HEK293 (cell line): ENCODE measurements around the gene TNNI3K.

ENCODE experiments used
- CTCF ChIA-PET: fragments of 350-600 bp; formaldehyde crosslinking; extraction: SDS; loops from one replicate; lab custom pipeline; 2021; ENCODE audit warnings: antibody characterized with exemption; lab: Yijun Ruan, JAX
- POLR2A ChIA-PET: fragments of 300-600 bp; formaldehyde crosslinking; extraction: SDS; loops from one replicate; lab custom pipeline; 2020; ENCODE audit warnings: antibody characterized with exemption, inconsistent platforms; lab: Yijun Ruan, JAX
- H3K27ac ChIP-seq: fragments of 200-500 bp; sonication (Bioruptor generic); 2 replicates; pipeline ENCODE4 v1.5.1; 2014; ENCODE audit warnings: low read depth, low read length, control low read depth, inconsistent platforms; ENCODE audit errors: extremely low read depth
- H3K36me3 ChIP-seq, 2 experiments: fragments of 200-500 bp in 1 of 2; sonication (Bioruptor generic) in 1 of 2; 1 replicate in 1 of 2; 2 replicates in 1 of 2; pipeline ENCODE4 v1.5.1; 2014 to 2017; ENCODE audit warnings: inconsistent platforms in 2 of 2, low read length in 2 of 2; ENCODE audit not compliant: control insufficient read depth in 2 of 2, insufficient read depth in 1 of 2
- H3K4me1 ChIP-seq: fragments of 200-500 bp; sonication (Bioruptor generic); 2 replicates; pipeline ENCODE4 v1.5.1; 2014; ENCODE audit warnings: mild to moderate bottlenecking, low read length, inconsistent platforms; ENCODE audit not compliant: control insufficient read depth, insufficient read depth
- H3K4me3 ChIP-seq: 2 replicates; pipeline ENCODE4 v1.5.1; 2011; ENCODE audit warnings: low read depth, mild to moderate bottlenecking, control low read depth, low read length, moderate library complexity
- H3K9me3 ChIP-seq: fragments of 200-500 bp; sonication (Bioruptor generic); 2 replicates; pipeline ENCODE4 v1.5.1; 2014; ENCODE audit warnings: low read depth, low read length, inconsistent platforms; ENCODE audit not compliant: control insufficient read depth, insufficient read depth
- GLIS2 ChIP-seq: fragments of 450-650 bp; formaldehyde crosslinking; IDR thresholded peaks from 2 replicates; pipeline ENCODE4 v1.5.1; 2016; ENCODE audit warnings: missing biosample characterization, missing genetic modification characterization
- HOXA7 ChIP-seq: sonication (generic); formaldehyde crosslinking; IDR thresholded peaks from 2 replicates; pipeline ENCODE4 v1.8.1; 2022; ENCODE audit warnings: missing genetic modification reagents, borderline replicate concordance
- PRDM1 ChIP-seq: fragments of 450-650 bp; formaldehyde crosslinking; IDR thresholded peaks from 2 replicates; pipeline ENCODE4; 2016; ENCODE audit warnings: missing biosample characterization, missing genetic modification characterization
- PRDM10 ChIP-seq: fragments of 450-650 bp; formaldehyde crosslinking; IDR thresholded peaks from 2 replicates; pipeline ENCODE4 v1.5.1; 2016; ENCODE audit warnings: missing biosample characterization, missing genetic modification characterization
- YY1 ChIP-seq: fragments of 450-650 bp; formaldehyde crosslinking; IDR thresholded peaks from 2 replicates; pipeline ENCODE4 v1.5.1; 2018; ENCODE audit warnings: missing biosample characterization, missing genetic modification characterization
- ZBTB21 ChIP-seq: fragments of 450-650 bp; formaldehyde crosslinking; IDR thresholded peaks from 2 replicates; pipeline ENCODE4 v1.5.1; 2017; ENCODE audit warnings: missing biosample characterization, missing genetic modification characterization
- ZIC2 ChIP-seq: fragments of 450-650 bp; formaldehyde crosslinking; IDR thresholded peaks from 2 replicates; pipeline ENCODE4 v1.5.1; 2016; ENCODE audit warnings: missing biosample characterization, missing genetic modification characterization
- ZNF10 ChIP-seq: fragments of 450-650 bp; formaldehyde crosslinking; IDR thresholded peaks from 2 replicates; pipeline ENCODE4 v1.5.1; 2017; ENCODE audit warnings: missing biosample characterization, missing genetic modification characterization
- ZNF114 ChIP-seq: fragments of 450-650 bp; formaldehyde crosslinking; IDR thresholded peaks from 2 replicates; pipeline ENCODE4 v1.5.0; 2017; ENCODE audit warnings: missing biosample characterization, missing genetic modification characterization
- ZNF132 ChIP-seq: fragments of 450-650 bp; formaldehyde crosslinking; IDR thresholded peaks from 2 replicates; pipeline ENCODE4 v1.5.1; 2017; ENCODE audit warnings: missing biosample characterization, missing genetic modification characterization, borderline replicate concordance
- ZNF157 ChIP-seq: fragments of 450-650 bp; formaldehyde crosslinking; IDR thresholded peaks from 2 replicates; pipeline ENCODE4 v1.5.1; 2016; ENCODE audit warnings: missing biosample characterization, missing genetic modification characterization
- ZNF184 ChIP-seq: fragments of 450-650 bp; IDR thresholded peaks from 2 replicates; pipeline ENCODE4 v1.5.1; 2018; ENCODE audit warnings: missing biosample characterization, mild to moderate bottlenecking, missing genetic modification characterization
- ZNF2 ChIP-seq: fragments of 450-650 bp; formaldehyde crosslinking; IDR thresholded peaks from 2 replicates; pipeline ENCODE4 v1.5.1; 2016; ENCODE audit warnings: missing biosample characterization, missing genetic modification characterization
- ZNF292 ChIP-seq: fragments of 450-650 bp; formaldehyde crosslinking; IDR thresholded peaks from 2 replicates; pipeline ENCODE4 v1.5.1; 2016; ENCODE audit warnings: low read depth, missing biosample characterization, missing genetic modification characterization, borderline replicate concordance
- ZNF426 ChIP-seq: fragments of 450-650 bp; formaldehyde crosslinking; IDR thresholded peaks from 2 replicates; pipeline ENCODE4 v1.5.1; 2017; ENCODE audit warnings: missing biosample characterization, missing genetic modification characterization, mild to moderate bottlenecking, inconsistent platforms, moderate library complexity
- ZNF433 ChIP-seq: fragments of 450-650 bp; formaldehyde crosslinking; IDR thresholded peaks from 2 replicates; pipeline ENCODE4 v1.5.1; 2016; ENCODE audit warnings: missing biosample characterization, missing genetic modification characterization, low read depth
- ZNF501 ChIP-seq: fragments of 450-650 bp; formaldehyde crosslinking; IDR thresholded peaks from 2 replicates; pipeline ENCODE4 v1.5.1; 2016; ENCODE audit warnings: missing biosample characterization, missing genetic modification characterization
- ZNF521 ChIP-seq: fragments of 450-650 bp; formaldehyde crosslinking; IDR thresholded peaks from 2 replicates; pipeline ENCODE4 v1.5.1; 2017; ENCODE audit warnings: missing biosample characterization, mild to moderate bottlenecking, missing genetic modification characterization
- ZNF549 ChIP-seq: fragments of 450-650 bp; IDR thresholded peaks from 2 replicates; pipeline ENCODE4 v1.5.1; 2018; ENCODE audit warnings: missing biosample characterization, missing genetic modification characterization, mild to moderate bottlenecking, inconsistent platforms, moderate library complexity
- ZNF555 ChIP-seq: fragments of 450-650 bp; formaldehyde crosslinking; conservative IDR thresholded peaks from 2 replicates; pipeline ENCODE4 v1.5.1; 2017; ENCODE audit warnings: missing biosample characterization, mild to moderate bottlenecking, missing genetic modification characterization, inconsistent platforms
- ZNF596 ChIP-seq: fragments of 450-650 bp; IDR thresholded peaks from 2 replicates; pipeline ENCODE4 v1.5.0; 2018; ENCODE audit warnings: missing biosample characterization, mild to moderate bottlenecking, missing genetic modification characterization, moderate library complexity
- ZNF623 ChIP-seq: fragments of 450-650 bp; formaldehyde crosslinking; IDR thresholded peaks from 2 replicates; pipeline ENCODE4 v1.5.1; 2016; ENCODE audit warnings: missing biosample characterization, missing genetic modification characterization
- ZNF626 ChIP-seq: fragments of 450-650 bp; sonication (Bioruptor Pico); formaldehyde crosslinking; IDR thresholded peaks from 2 replicates; pipeline ENCODE4 v1.5.1; 2018; ENCODE audit warnings: missing biosample characterization, missing genetic modification characterization, inconsistent platforms
- ZSCAN5A ChIP-seq: fragments of 450-650 bp; formaldehyde crosslinking; IDR thresholded peaks from 2 replicates; pipeline ENCODE4 v1.5.1; 2016; ENCODE audit warnings: missing biosample characterization, missing genetic modification characterization
- TF ChIP-seq, protein P1 (sequence below): fragments of 450-650 bp; formaldehyde crosslinking; IDR thresholded peaks from 2 replicates; pipeline ENCODE4 v1.5.1; 2016; ENCODE audit warnings: missing biosample characterization, missing genetic modification characterization
- TF ChIP-seq, protein P2 (sequence below): fragments of 450-650 bp; formaldehyde crosslinking; IDR thresholded peaks from 2 replicates; pipeline ENCODE4 v1.5.1; 2016; ENCODE audit warnings: missing biosample characterization, missing genetic modification characterization

The TNNI3K gene

GRCh38 chr1:74205266-74205665 is 29.9 kb upstream of the TNNI3K start:
- POLR2A ChIA-PET: no interaction called here
- CTCF ChIA-PET: interaction anchor here (0.6 to 0.7 kb wide), 3 partner anchors 92 to 1951 kb away, joined by 3 read pairs; no protein-coding TSS in a partner anchor

GRCh38 chr1:74215229-74215628 is 20.0 kb upstream of the TNNI3K start:
- H3K27ac ChIP-seq: no peak overlapping the region
- TF ChIP-seq ZNF157 (tag by site-specific recombination): no peak
- no peak for TF ChIP-seq ZNF626 (tag by site-specific recombination)
- no peak for TF ChIP-seq ZNF292 (tag by site-specific recombination)
- no peak for TF ChIP-seq ZNF132 (tag by site-specific recombination)
- TF ChIP-seq PRDM10: no peak
- TF ChIP-seq ZNF521 (tag by site-specific recombination): no peak
- no peak for TF ChIP-seq ZBTB21
- TF ChIP-seq ZNF184: no peak
- H3K9me3 ChIP-seq: no peaks in the 10 kb centered on the region
- H3K4me1 ChIP-seq: no peaks in the 10 kb centered on the region
- ChIA-PET POLR2A (no interaction called here), CTCF (no interaction called here)
- no peaks in the 10 kb centered on the region for H3K36me3 ChIP-seq
- no peak overlapping the region for H3K4me3 ChIP-seq

More at GRCh38 chr1:74205266-74205665, 29.9 kb upstream of the TNNI3K start:
- no peak overlapping the region for H3K4me3 ChIP-seq
- peaks cover 0 to 12% of the 10 kb centered on the region in 2 experiments; a peak in 2 of 3 replicates for H3K36me3 ChIP-seq
- no peaks in the 10 kb centered on the region for H3K9me3 ChIP-seq
- TF ChIP-seq PRDM1 (tag by site-specific recombination) (no peak), ZNF426 (tag by site-specific recombination) (no peak), GLIS2 (tag by site-specific recombination) (no peak), ZSCAN5A (tag by site-specific recombination) (no peak), ZNF2 (no peak), ZNF433 (tag by site-specific recombination) (no peak), ZNF501 (no peak), ZNF623 (tag by site-specific recombination) (no peak), ZNF549 (no peak), YY1 (tag by site-specific recombination) (no peak), ZNF596 (no peak), ZIC2 (tag by site-specific recombination) (no peak), ZNF157 (tag by site-specific recombination) (no peak), ZNF10 (tag by site-specific recombination) (no peak), ZNF114 (tag by site-specific recombination) (no peak), ZNF555 (no peak), HOXA7 (CRISPR knock-in tag) (no peak)
- TF ChIP-seq, protein P1, sequence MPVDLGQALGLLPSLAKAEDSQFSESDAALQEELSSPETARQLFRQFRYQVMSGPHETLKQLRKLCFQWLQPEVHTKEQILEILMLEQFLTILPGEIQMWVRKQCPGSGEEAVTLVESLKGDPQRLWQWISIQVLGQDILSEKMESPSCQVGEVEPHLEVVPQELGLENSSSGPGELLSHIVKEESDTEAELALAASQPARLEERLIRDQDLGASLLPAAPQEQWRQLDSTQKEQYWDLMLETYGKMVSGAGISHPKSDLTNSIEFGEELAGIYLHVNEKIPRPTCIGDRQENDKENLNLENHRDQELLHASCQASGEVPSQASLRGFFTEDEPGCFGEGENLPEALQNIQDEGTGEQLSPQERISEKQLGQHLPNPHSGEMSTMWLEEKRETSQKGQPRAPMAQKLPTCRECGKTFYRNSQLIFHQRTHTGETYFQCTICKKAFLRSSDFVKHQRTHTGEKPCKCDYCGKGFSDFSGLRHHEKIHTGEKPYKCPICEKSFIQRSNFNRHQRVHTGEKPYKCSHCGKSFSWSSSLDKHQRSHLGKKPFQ (tag by site-specific recombination): no peak
- TF ChIP-seq, protein P2, sequence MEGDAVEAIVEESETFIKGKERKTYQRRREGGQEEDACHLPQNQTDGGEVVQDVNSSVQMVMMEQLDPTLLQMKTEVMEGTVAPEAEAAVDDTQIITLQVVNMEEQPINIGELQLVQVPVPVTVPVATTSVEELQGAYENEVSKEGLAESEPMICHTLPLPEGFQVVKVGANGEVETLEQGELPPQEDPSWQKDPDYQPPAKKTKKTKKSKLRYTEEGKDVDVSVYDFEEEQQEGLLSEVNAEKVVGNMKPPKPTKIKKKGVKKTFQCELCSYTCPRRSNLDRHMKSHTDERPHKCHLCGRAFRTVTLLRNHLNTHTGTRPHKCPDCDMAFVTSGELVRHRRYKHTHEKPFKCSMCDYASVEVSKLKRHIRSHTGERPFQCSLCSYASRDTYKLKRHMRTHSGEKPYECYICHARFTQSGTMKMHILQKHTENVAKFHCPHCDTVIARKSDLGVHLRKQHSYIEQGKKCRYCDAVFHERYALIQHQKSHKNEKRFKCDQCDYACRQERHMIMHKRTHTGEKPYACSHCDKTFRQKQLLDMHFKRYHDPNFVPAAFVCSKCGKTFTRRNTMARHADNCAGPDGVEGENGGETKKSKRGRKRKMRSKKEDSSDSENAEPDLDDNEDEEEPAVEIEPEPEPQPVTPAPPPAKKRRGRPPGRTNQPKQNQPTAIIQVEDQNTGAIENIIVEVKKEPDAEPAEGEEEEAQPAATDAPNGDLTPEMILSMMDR (tag by site-specific recombination): no peak
- H3K27ac ChIP-seq: no peak overlapping the region
- H3K4me1 ChIP-seq: no peaks in the 10 kb centered on the region
